Neural progenitor cell (in vitro differentiated cells): ENCODE measurements around the gene NAA20.

ENCODE experiments used
- CTCF ChIP-seq: fragments of 200-600 bp; sonication (generic); IDR thresholded peaks from 2 replicates; pipeline ENCODE4 v1.5.1; 2017; ENCODE audit warnings: antibody characterized with exemption, mild to moderate bottlenecking
- EZH2 ChIP-seq: fragments of 200-600 bp; sonication (generic); IDR thresholded peaks from 2 replicates; pipeline ENCODE4 v1.6.1; 2017; ENCODE audit warnings: antibody characterized with exemption, mild to moderate bottlenecking, moderate library complexity
- EZH2phosphoT487 ChIP-seq: fragments of 200-600 bp; sonication (generic); IDR thresholded peaks from 2 replicates; pipeline ENCODE4 v1.6.1; 2017; ENCODE audit warnings: antibody characterized with exemption

- no peak for TF ChIP-seq CTCF
- TF ChIP-seq EZH2phosphoT487: no peak
- no peak for TF ChIP-seq EZH2
Measured at GRCh38 chr20:19975436-19975799, 41.7 kb upstream of the NAA20 start.
